H9 (cell line): ENCODE data around the gene SLC44A1. TPM values are rescaled to one million over a fixed set of nuclear protein-coding genes. Genes with fewer than 3 reads are reported as not detected.
A peak's percentile ranks its signal among the peaks of the same experiment; 100 is the strongest.

Source experiments
- DNase-seq: peaks from one replicate; pipeline ENCODE4 v3.0.0-alpha.2; 2017
- H2AFZ ChIP-seq: one replicate; pipeline ENCODE4 v1.6.1; 2013; ENCODE audit warnings: mild to moderate bottlenecking, low read length, control low read depth, moderate library complexity
- H2AK5ac ChIP-seq: 2 replicates; pipeline ENCODE4 v1.6.1; 2013; ENCODE audit warnings: low read length, control low read depth, mixed read lengths; ENCODE audit not compliant: insufficient read length
- H2BK120ac ChIP-seq: one replicate; pipeline ENCODE4 v1.6.1; 2013; ENCODE audit warnings: low read depth, mild to moderate bottlenecking, low read length, control low read depth, inconsistent platforms; ENCODE audit not compliant: poor library complexity, severe bottlenecking
- H2BK12ac ChIP-seq: 2 replicates; pipeline ENCODE4 v1.6.1; 2013; ENCODE audit warnings: low read length, control low read depth, mixed read lengths, low read depth; ENCODE audit not compliant: insufficient read length
- H2BK15ac ChIP-seq: 2 replicates; pipeline ENCODE4 v1.6.1; 2013; ENCODE audit warnings: low read depth, low read length, control low read depth
- H2BK20ac ChIP-seq: one replicate; pipeline ENCODE4 v1.6.1; 2013; ENCODE audit warnings: low read depth, mild to moderate bottlenecking, low read length, control low read depth, inconsistent platforms; ENCODE audit not compliant: poor library complexity, severe bottlenecking
- H2BK5ac ChIP-seq: 2 replicates; pipeline ENCODE4 v1.6.1; 2013; ENCODE audit warnings: low read length, control low read depth, mixed read lengths; ENCODE audit not compliant: insufficient read length
- H3K14ac ChIP-seq: 2 replicates; pipeline ENCODE4 v1.6.1; 2013; ENCODE audit warnings: low read length, control low read depth; ENCODE audit not compliant: insufficient read depth
- H3K18ac ChIP-seq: 2 replicates; pipeline ENCODE4 v1.6.1; 2013; ENCODE audit warnings: low read depth, mild to moderate bottlenecking, mixed read lengths, low read length, control low read depth; ENCODE audit not compliant: insufficient read length
- H3K23ac ChIP-seq: 2 replicates; pipeline ENCODE4 v1.6.1; 2013; ENCODE audit warnings: low read length, control low read depth, mixed read lengths, low read depth; ENCODE audit not compliant: insufficient read length
- H3K23me2 ChIP-seq: 2 replicates; pipeline ENCODE4 v1.6.1; 2013; ENCODE audit warnings: low read depth, mild to moderate bottlenecking, mixed read lengths, low read length, control low read depth; ENCODE audit not compliant: insufficient read length, poor library complexity, severe bottlenecking
- H3K27ac ChIP-seq: 2 replicates; pipeline ENCODE4 v1.5.1; 2013; ENCODE audit warnings: low read length, control low read depth, mixed read lengths, low read depth; ENCODE audit not compliant: insufficient read length
- H3K27me3 ChIP-seq: 2 replicates; pipeline ENCODE4 v1.6.1; 2013; ENCODE audit warnings: low read length, control low read depth, inconsistent platforms; ENCODE audit not compliant: insufficient read depth
- H3K4ac ChIP-seq: 2 replicates; pipeline ENCODE4 v1.6.1; 2013; ENCODE audit warnings: low read depth, mild to moderate bottlenecking, control low read depth, inconsistent platforms, low read length, moderate library complexity
- H3K4me1 ChIP-seq: 2 replicates; pipeline ENCODE4 v1.6.1; 2013; ENCODE audit warnings: low read length, control low read depth, inconsistent platforms; ENCODE audit not compliant: insufficient read depth
- H3K4me2 ChIP-seq: 2 replicates; pipeline ENCODE4 v1.6.1; 2013; ENCODE audit warnings: low read length, control low read depth, mixed read lengths; ENCODE audit not compliant: insufficient read length, insufficient read depth
- H3K56ac ChIP-seq: 2 replicates; pipeline ENCODE4 v1.6.1; 2013; ENCODE audit warnings: low read depth, mild to moderate bottlenecking, mixed read lengths, low read length, control low read depth; ENCODE audit not compliant: insufficient read length
- H3K79me1 ChIP-seq: 2 replicates; pipeline ENCODE4 v1.6.1; 2013; ENCODE audit warnings: low read depth, mild to moderate bottlenecking, moderate library complexity, low read length, control low read depth, inconsistent platforms; ENCODE audit not compliant: insufficient read depth, poor library complexity, severe bottlenecking
- H3K79me2 ChIP-seq: 2 replicates; pipeline ENCODE4 v1.6.1; 2013; ENCODE audit warnings: low read length, control low read depth, inconsistent platforms; ENCODE audit not compliant: insufficient read depth
- H3K9ac ChIP-seq: 2 replicates; pipeline ENCODE4 v1.6.1; 2013; ENCODE audit warnings: low read length, control low read depth, mixed read lengths; ENCODE audit not compliant: insufficient read length; ENCODE audit errors: extremely low read depth
- H3K9me3 ChIP-seq: one replicate; pipeline ENCODE4 v1.6.1; 2013; ENCODE audit warnings: low read depth, low read length, inconsistent platforms; ENCODE audit not compliant: control insufficient read depth
- H3T11ph ChIP-seq: one replicate; pipeline ENCODE4 v1.6.1; 2013; ENCODE audit warnings: mild to moderate bottlenecking, low read length, control low read depth, inconsistent platforms
- H4K20me1 ChIP-seq: one replicate; pipeline ENCODE4 v1.6.1; 2013; ENCODE audit not compliant: control insufficient read depth, insufficient read length, insufficient read depth
- H4K5ac ChIP-seq: 2 replicates; pipeline ENCODE4 v1.6.1; 2013; ENCODE audit warnings: low read depth, mild to moderate bottlenecking, mixed read lengths, low read length, control low read depth; ENCODE audit not compliant: insufficient read length
- H4K8ac ChIP-seq: replicated peaks from 2 replicates; pipeline ENCODE4 v1.6.1; 2013; ENCODE audit warnings: low read length, control low read depth, mixed read lengths, low read depth; ENCODE audit not compliant: insufficient read length
- H4K91ac ChIP-seq: 2 replicates; pipeline ENCODE4 v1.6.1; 2013; ENCODE audit warnings: low read depth, mild to moderate bottlenecking, moderate library complexity, mixed read lengths, low read length, control low read depth; ENCODE audit not compliant: insufficient read length
- H3K27ac Mint-ChIP-seq, 3 experiments: 2 replicates in 2 of 3; 3 replicates in 1 of 3; pipeline ENCODE4 v1.8.0; 2020 to 2021; ENCODE audit warnings: mixed read lengths in 3 of 3, mild to moderate bottlenecking in 1 of 3, moderate library complexity in 1 of 3
- H3K27me3 Mint-ChIP-seq: 2 replicates; pipeline ENCODE4 v1.8.0; 2021; ENCODE audit warnings: low read depth, mild to moderate bottlenecking, moderate library complexity, mixed read lengths
- H3K36me3 Mint-ChIP-seq, 3 experiments: 2 replicates in 2 of 3; 3 replicates in 1 of 3; pipeline ENCODE4 v1.8.0; 2020 to 2021; ENCODE audit warnings: low read depth in 3 of 3, mixed read lengths in 3 of 3; ENCODE audit not compliant: insufficient read depth in 1 of 3
- H3K4me1 Mint-ChIP-seq, 2 experiments: 2 replicates each; pipeline ENCODE4 v1.8.0; 2020; ENCODE audit warnings: mixed read lengths in 2 of 2
- H3K4me3 Mint-ChIP-seq, 2 experiments: 2 replicates in 1 of 2; 3 replicates in 1 of 2; pipeline ENCODE4 v1.8.0; 2020 to 2021; ENCODE audit warnings: mild to moderate bottlenecking in 2 of 2, mixed read lengths in 2 of 2, moderate library complexity in 1 of 2
- H3K9me3 Mint-ChIP-seq, 2 experiments: 2 replicates in 1 of 2; 3 replicates in 1 of 2; pipeline ENCODE4 v1.8.0; 2020; ENCODE audit warnings: mild to moderate bottlenecking in 2 of 2, mixed read lengths in 2 of 2, moderate library complexity in 1 of 2
- CTCF ChIP-seq: fragments of 200-600 bp; sonication (generic); conservative IDR thresholded peaks from 3 replicates; pipeline ENCODE4 v1.8.0; 2021; ENCODE audit warnings: antibody characterized with exemption, mild to moderate bottlenecking
- WGBS: extraction: QIAGEN DNeasy Blood & Tissue Kit; methylation state at CpG from one replicate; pipeline ENCODE4 v1.1.7; 2013; ENCODE audit warnings: missing lambda C conversion rate, low lambda C conversion rate, mixed read lengths; ENCODE audit not compliant: insufficient read length; ENCODE audit errors: extremely low coverage; 5-methylcytosine and 5-hydroxymethylcytosine counted together
- total RNA-seq: library from RNA; stranded (reverse); gene quantifications from 2 replicates; pipeline ENCODE4 v1.2.1, GENCODE V29; 2021

The SLC44A1 gene
- total RNA-seq, 1 experiment from 2014 or later, result 60.7 TPM

- TF ChIP-seq CTCF, result no peak
- H2AK5ac ChIP-seq, result no peak overlapping the region
- H2AFZ ChIP-seq, result no peak overlapping the region
- peak overlapping the region; percentile 22 for H3K4me2 ChIP-seq
- H3K23me2 ChIP-seq, result no peaks in the 10 kb centered on the region
- H2BK15ac ChIP-seq, result no peak overlapping the region
- no peaks in the 10 kb centered on the region; the same call in 1 of the 2 replicates for H3K27me3 Mint-ChIP-seq
- no CpG with 5 or more reads among the region's 8 CpGs for WGBS
- no peak overlapping the region for H4K5ac ChIP-seq
- no peak overlapping the region for H3K4ac ChIP-seq
- no peak overlapping the region for H3K4me3 Mint-ChIP-seq
- no peaks in the 10 kb centered on the region for H3K9me3 ChIP-seq
- no peak overlapping the region for H4K91ac ChIP-seq
- no peak overlapping the region for H2BK12ac ChIP-seq
- no peak for DNase-seq
- no peaks in the 10 kb centered on the region for H3K79me1 ChIP-seq
- H3K27ac ChIP-seq, result no peak overlapping the region
- H2BK20ac ChIP-seq, result no peak overlapping the region
- H4K8ac ChIP-seq, result no peak overlapping the region
- no peaks in the 10 kb centered on the region for H4K20me1 ChIP-seq
- peaks cover 5% of the 10 kb centered on the region for H3K4me1 ChIP-seq
- no peaks in the 10 kb centered on the region for H3K27me3 ChIP-seq
- H3K36me3 Mint-ChIP-seq, result peaks cover 0 to 14% (median 7%) of the 10 kb centered on the region in 3 experiments; a peak in 4 of 7 replicates
- no peak overlapping the region for H3K23ac ChIP-seq
- H3K27ac Mint-ChIP-seq, result no peak overlapping the region
- no peak overlapping the region for H2BK120ac ChIP-seq
- no peak overlapping the region for H3K18ac ChIP-seq
- H3K4me1 Mint-ChIP-seq, result peaks cover 18% of the 10 kb centered on the region in 2 experiments
- H3K56ac ChIP-seq, result no peak overlapping the region
- no peak overlapping the region for H2BK5ac ChIP-seq
- H3K79me2 ChIP-seq, result no peaks in the 10 kb centered on the region
- H3K9me3 Mint-ChIP-seq, result peaks cover 12 to 16% of the 10 kb centered on the region in 2 experiments; a peak in 4 of 5 replicates
- H3K9ac ChIP-seq, result no peak overlapping the region
- no peak overlapping the region for H3T11ph ChIP-seq
- no peak overlapping the region for H3K14ac ChIP-seq
Measured at GRCh38 chr9:105415662-105415980, 171.2 kb downstream of the SLC44A1 start.
